ENCODE measurements around the gene TEX22. TPM values are rescaled to one million over a fixed set of nuclear protein-coding genes. Genes with fewer than 3 reads are reported as not detected.
A peak's percentile ranks its signal among the peaks of the same experiment; 100 is the strongest.

TEX22 gene
- total and polyA plus RNA-seq, 2 donors from 2014 or later, result 1.5 to 3.3 TPM

DNA sequence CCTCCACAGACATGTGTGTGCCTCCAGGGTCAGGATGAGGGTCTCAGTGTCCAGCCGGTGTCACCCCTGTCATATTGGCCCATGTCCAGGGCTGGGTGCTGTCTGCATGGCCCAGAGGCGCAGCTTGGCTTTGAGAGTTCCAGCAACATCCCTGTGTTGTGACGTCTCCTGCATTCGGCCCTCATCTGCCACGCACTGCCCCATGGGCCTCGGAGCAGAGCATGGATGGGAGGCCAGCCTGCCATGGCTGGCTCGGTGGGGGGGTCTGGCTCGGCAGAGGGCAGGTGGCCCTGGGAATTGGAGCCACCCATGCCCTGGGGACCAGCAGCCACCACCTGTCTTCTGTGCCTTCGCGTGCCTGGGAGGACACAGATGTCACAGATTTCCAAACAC, 10.8 kb upstream of the TEX22 start:
- no peak overlapping the region for H3K4me3 ChIP-seq (ENCODE audit: low read length in 3 of 3)
- H3K36me3 ChIP-seq (ENCODE audit: control insufficient read depth in 2 of 3, insufficient read depth in 3 of 3, low read length in 3 of 3), result peaks cover 0 to 8% (median 4%) of the 10 kb centered on the region in 3 donors
- no peak overlapping the region for H3K9ac ChIP-seq (ENCODE audit: low read length in 3 of 3)
- no peaks in the 10 kb centered on the region for H3K9me3 ChIP-seq (ENCODE audit: control insufficient read depth in 2 of 3, insufficient read depth in 1 of 3, low read length in 3 of 3)
- TF ChIP-seq, protein P1, sequence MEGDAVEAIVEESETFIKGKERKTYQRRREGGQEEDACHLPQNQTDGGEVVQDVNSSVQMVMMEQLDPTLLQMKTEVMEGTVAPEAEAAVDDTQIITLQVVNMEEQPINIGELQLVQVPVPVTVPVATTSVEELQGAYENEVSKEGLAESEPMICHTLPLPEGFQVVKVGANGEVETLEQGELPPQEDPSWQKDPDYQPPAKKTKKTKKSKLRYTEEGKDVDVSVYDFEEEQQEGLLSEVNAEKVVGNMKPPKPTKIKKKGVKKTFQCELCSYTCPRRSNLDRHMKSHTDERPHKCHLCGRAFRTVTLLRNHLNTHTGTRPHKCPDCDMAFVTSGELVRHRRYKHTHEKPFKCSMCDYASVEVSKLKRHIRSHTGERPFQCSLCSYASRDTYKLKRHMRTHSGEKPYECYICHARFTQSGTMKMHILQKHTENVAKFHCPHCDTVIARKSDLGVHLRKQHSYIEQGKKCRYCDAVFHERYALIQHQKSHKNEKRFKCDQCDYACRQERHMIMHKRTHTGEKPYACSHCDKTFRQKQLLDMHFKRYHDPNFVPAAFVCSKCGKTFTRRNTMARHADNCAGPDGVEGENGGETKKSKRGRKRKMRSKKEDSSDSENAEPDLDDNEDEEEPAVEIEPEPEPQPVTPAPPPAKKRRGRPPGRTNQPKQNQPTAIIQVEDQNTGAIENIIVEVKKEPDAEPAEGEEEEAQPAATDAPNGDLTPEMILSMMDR (IDR thresholded peaks at IDR 0.05; ENCODE audit: borderline replicate concordance, extremely low read depth, insufficient read depth), result no peak
- intact Hi-C loops (cut with DNase I), result no loop called here
- H3K27ac ChIP-seq (ENCODE audit: low read depth in 2 of 2, low read length in 2 of 2), result no peak overlapping the region
- DNase-seq (peak in 1 of 5 donors; percentile 61), FAIRE-seq (no peak)
- H3K27me3 ChIP-seq (ENCODE audit: control insufficient read depth, insufficient read depth, low read length), result no peaks in the 10 kb centered on the region
- H3K4me1 ChIP-seq (ENCODE audit: control insufficient read depth in 2 of 3, insufficient read depth in 2 of 3, low read depth in 1 of 3, low read length in 3 of 3), result no peaks in the 10 kb centered on the region

DNA sequence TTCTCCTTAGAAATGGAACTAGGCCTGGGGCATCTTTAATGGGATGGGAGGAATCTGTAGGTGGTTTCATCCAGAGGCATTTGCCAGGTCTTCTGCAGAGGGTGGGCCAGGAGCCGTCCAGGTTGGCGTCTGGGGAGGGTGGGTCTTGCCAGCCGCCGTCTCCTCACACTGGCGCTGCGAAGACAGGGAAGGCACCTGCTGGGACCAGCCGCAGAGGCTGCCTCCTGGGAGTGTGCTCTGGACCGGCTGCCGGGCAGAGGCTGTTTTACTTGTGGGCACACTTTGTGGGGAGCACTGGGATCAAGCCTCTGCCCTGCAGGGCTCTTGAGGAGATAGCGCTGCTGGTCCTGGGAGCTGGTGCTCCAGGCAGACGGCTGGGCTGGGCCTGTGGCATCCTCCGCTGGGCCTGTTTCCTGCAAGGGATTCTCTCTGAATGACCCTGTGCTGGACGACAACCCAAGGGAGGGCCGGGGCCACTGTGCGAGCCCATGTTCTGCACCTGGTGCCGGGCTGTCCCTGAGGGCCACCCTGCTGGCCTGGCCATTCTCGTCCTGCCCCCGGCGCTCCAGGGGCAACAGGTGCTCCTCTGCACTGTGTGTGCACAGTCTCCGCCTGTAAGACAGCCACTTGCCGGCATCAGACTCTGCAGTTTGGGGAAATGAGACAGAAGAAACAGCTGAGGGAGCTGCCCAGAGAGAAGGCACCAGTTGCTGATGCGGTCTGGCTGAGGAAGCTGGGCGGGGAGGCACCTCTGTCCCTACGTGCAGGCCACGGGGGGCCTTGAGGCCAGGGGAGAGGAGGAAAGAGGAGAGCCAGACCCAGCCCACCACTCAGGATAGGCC, 10.0 kb upstream of the TEX22 start:
- no peak overlapping the region for H3K9ac ChIP-seq (ENCODE audit: low read length in 3 of 3)

DNA sequence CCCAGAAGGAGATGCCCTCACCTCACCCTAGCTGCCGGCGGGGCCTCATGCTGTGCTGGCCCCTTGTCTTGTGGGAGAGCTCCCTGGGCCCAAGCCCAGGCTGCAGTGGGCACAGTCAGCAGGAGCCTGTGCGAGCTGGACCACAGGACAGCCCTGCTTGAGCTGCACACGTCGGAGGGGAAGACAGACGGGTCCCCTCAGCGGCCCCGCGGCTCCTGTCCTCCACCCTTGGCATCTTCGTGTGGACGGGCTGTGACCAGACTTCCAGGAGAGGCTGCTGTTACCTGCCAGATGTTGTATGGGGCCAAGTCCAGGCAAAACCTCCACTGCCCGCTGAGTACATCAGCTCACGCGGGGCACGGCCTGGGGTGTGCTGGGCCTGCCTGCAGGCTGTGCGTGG, 9.4 kb upstream of the TEX22 start:
- intact Hi-C loops (cut with DNase I), result no loop called here
- no peak overlapping the region for H3K4me3 ChIP-seq (ENCODE audit: low read length in 3 of 3)
- TF ChIP-seq, protein P1 (IDR thresholded peaks at IDR 0.05; ENCODE audit: borderline replicate concordance, extremely low read depth, insufficient read depth), result no peak
- H3K4me1 ChIP-seq (ENCODE audit: control insufficient read depth in 2 of 3, insufficient read depth in 2 of 3, low read depth in 1 of 3, low read length in 3 of 3), result no peaks in the 10 kb centered on the region
- no peak overlapping the region for H3K9ac ChIP-seq (ENCODE audit: low read length in 3 of 3)
- no peaks in the 10 kb centered on the region for H3K9me3 ChIP-seq (ENCODE audit: control insufficient read depth in 2 of 3, insufficient read depth in 1 of 3, low read length in 3 of 3)
- peaks cover 0 to 1% (median under 1%) of the 10 kb centered on the region in 3 donors for H3K36me3 ChIP-seq (ENCODE audit: control insufficient read depth in 2 of 3, insufficient read depth in 3 of 3, low read length in 3 of 3)
- DNase-seq (peak in 1 of 5 donors; percentile 64), FAIRE-seq (no peak)
- H3K27ac ChIP-seq (ENCODE audit: low read depth in 2 of 2, low read length in 2 of 2), result no peak overlapping the region
- H3K27me3 ChIP-seq (ENCODE audit: control insufficient read depth, insufficient read depth, low read length), result no peaks in the 10 kb centered on the region

More for the DNA sequence above, 10.0 kb upstream of the TEX22 start:
- Histone ChIP-seq H3K36me3 (ENCODE audit: control insufficient read depth in 2 of 3, insufficient read depth in 3 of 3, low read length in 3 of 3) (peaks cover 0 to 5% (median 4%) of the 10 kb centered on the region in 3 donors), H3K27ac (ENCODE audit: low read depth in 2 of 2, low read length in 2 of 2) (no peak overlapping the region), H3K4me1 (ENCODE audit: control insufficient read depth in 2 of 3, insufficient read depth in 2 of 3, low read depth in 1 of 3, low read length in 3 of 3) (no peaks in the 10 kb centered on the region), H3K4me3 (ENCODE audit: low read length in 3 of 3) (no peak overlapping the region), H3K9me3 (ENCODE audit: control insufficient read depth in 2 of 3, insufficient read depth in 1 of 3, low read length in 3 of 3) (no peaks in the 10 kb centered on the region), H3K27me3 (ENCODE audit: control insufficient read depth, insufficient read depth, low read length) (no peaks in the 10 kb centered on the region)
- FAIRE-seq (no peak), DNase-seq (peak in 1 of 5 donors; percentile 69)
- TF ChIP-seq, protein P1 (IDR thresholded peaks at IDR 0.05; ENCODE audit: borderline replicate concordance, extremely low read depth, insufficient read depth), result no peak
- intact Hi-C loops (cut with DNase I), result no loop called here
